Femur (tissue), 1 donor: ENCODE results near the gene HEBP1.

ENCODE experiments used
- DNase-seq: peaks from one replicate; pipeline ENCODE4 v3.0.0-alpha.2; 2017

Gene HEBP1

GRCh38 chr12:12946686-12947355 lies 53.2 kb downstream of the HEBP1 start:
- DNase-seq = no peak

GRCh38 chr12:12945591-12945990 lies 54.5 kb downstream of the HEBP1 start:
- DNase-seq = no peak

- no peak for DNase-seq
Observed at GRCh38 chr12:12943586-12944260, 56.3 kb downstream of the HEBP1 start.

GRCh38 chr12:12941450-12942350 lies 58.4 kb downstream of the HEBP1 start:
- DNase-seq = no peak

- no peak for DNase-seq
Observed at GRCh38 chr12:12939888-12940287, 60.2 kb downstream of the HEBP1 start.

GRCh38 chr12:12938541-12938940 lies 61.5 kb downstream of the HEBP1 start:
- no peak for DNase-seq

GRCh38 chr12:12936983-12937491 lies 63.0 kb downstream of the HEBP1 start:
- no peak for DNase-seq

- no peak for DNase-seq
Observed at GRCh38 chr12:12934556-12934955, 65.5 kb downstream of the HEBP1 start.

GRCh38 chr12:12933742-12934141 lies 66.3 kb downstream of the HEBP1 start:
- DNase-seq = no peak

- DNase-seq = no peak
Observed at GRCh38 chr12:12930633-12931219, 69.3 kb downstream of the HEBP1 start.

- no peak for DNase-seq
Observed at GRCh38 chr12:12929696-12930095, 70.4 kb downstream of the HEBP1 start.

GRCh38 chr12:12927211-12928079 lies 72.6 kb downstream of the HEBP1 start:
- peak; percentile 70 for DNase-seq

- DNase-seq = no peak
Observed at GRCh38 chr12:12926571-12927071, 73.4 kb downstream of the HEBP1 start.

- no peak for DNase-seq
Observed at GRCh38 chr12:12925388-12925787, 74.7 kb downstream of the HEBP1 start.
